ENCODE results near the gene ACBD4.

DNA sequence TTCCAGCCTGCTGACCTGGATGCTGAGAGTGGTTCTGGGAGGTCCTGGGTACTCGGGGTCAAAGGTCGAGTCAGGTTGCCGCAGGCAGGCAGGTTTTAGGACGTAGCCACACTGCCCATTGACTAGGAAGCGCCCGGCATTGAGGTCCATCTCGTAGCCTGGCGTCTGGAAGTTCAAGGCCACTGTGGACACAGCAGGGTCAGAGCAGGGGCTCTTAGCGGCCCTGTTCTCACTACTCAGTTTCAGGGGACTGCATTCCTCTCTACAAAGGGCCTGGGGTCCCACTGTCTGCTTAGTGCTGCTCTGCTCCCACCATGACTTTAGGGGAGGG, 22.1 kb upstream of the ACBD4 start:
- TF ChIP-seq, protein P1, sequence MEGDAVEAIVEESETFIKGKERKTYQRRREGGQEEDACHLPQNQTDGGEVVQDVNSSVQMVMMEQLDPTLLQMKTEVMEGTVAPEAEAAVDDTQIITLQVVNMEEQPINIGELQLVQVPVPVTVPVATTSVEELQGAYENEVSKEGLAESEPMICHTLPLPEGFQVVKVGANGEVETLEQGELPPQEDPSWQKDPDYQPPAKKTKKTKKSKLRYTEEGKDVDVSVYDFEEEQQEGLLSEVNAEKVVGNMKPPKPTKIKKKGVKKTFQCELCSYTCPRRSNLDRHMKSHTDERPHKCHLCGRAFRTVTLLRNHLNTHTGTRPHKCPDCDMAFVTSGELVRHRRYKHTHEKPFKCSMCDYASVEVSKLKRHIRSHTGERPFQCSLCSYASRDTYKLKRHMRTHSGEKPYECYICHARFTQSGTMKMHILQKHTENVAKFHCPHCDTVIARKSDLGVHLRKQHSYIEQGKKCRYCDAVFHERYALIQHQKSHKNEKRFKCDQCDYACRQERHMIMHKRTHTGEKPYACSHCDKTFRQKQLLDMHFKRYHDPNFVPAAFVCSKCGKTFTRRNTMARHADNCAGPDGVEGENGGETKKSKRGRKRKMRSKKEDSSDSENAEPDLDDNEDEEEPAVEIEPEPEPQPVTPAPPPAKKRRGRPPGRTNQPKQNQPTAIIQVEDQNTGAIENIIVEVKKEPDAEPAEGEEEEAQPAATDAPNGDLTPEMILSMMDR (tag by site-specific recombination; IDR thresholded peaks at IDR 0.05): no peak
- no peak for TF ChIP-seq ZNF558 (tag by site-specific recombination; IDR thresholded peaks at IDR 0.05)

Data from HEK293 (cell line).